Measurements from ENCODE around the gene POMC. TPM values are rescaled to one million over a fixed set of nuclear protein-coding genes. Genes with fewer than 3 reads are reported as not detected.

POMC gene
- total RNA-seq, 4 donors from 2014 or later: not detected

- Histone ChIP-seq H3K27ac (no peak overlapping the region), H3K36me3 (no peaks in the 10 kb centered on the region), H3K4me1 (peaks cover 0 to 11% (median 4%) of the 10 kb centered on the region in 4 donors), H3K27me3 (no peaks in the 10 kb centered on the region), H3K9me3 (no peaks in the 10 kb centered on the region), H3K4me3 (no peak overlapping the region)
- TF ChIP-seq CTCF (IDR thresholded peaks at IDR 0.05) (no peak), POLR2A (IDR thresholded peaks at IDR 0.05) (no peak)
- no peak for DNase-seq
Measured at GRCh38 chr2:25207078-25207545, 38.7 kb upstream of the POMC start.

- peak in 1 of 3 donors; percentile 43 for DNase-seq
Measured at GRCh38 chr2:25204190-25204838, 35.9 kb upstream of the POMC start.

GRCh38 chr2:25202275-25202674 lies 33.9 kb upstream of the POMC start:
- H3K27me3 ChIP-seq: no peaks in the 10 kb centered on the region

More at GRCh38 chr2:25204190-25204838, 35.9 kb upstream of the POMC start:
- Histone ChIP-seq H3K27me3 (no peaks in the 10 kb centered on the region), H3K36me3 (no peaks in the 10 kb centered on the region), H3K4me1 (peaks cover 0 to 5% (median under 1%) of the 10 kb centered on the region in 4 donors), H3K9me3 (no peaks in the 10 kb centered on the region), H3K4me3 (peak overlapping the region; percentile 0 to 41 (median 31)), H3K27ac (peak overlapping the region in 1 of 4 donors; percentile 64)
- TF ChIP-seq POLR2A (IDR thresholded peaks at IDR 0.05): no peak
- no peak for TF ChIP-seq CTCF (IDR thresholded peaks at IDR 0.05)

GRCh38 chr2:25201794-25202193 lies 33.4 kb upstream of the POMC start:
- Histone ChIP-seq H3K27me3 (no peaks in the 10 kb centered on the region), H3K36me3 (no peaks in the 10 kb centered on the region), H3K9me3 (no peaks in the 10 kb centered on the region), H3K27ac (no peak overlapping the region), H3K4me1 (no peaks in the 10 kb centered on the region), H3K4me3 (no peak overlapping the region)
- no peak for TF ChIP-seq POLR2A (IDR thresholded peaks at IDR 0.05)
- TF ChIP-seq CTCF (IDR thresholded peaks at IDR 0.05): no peak
- no peak for DNase-seq

More at GRCh38 chr2:25202275-25202674, 33.9 kb upstream of the POMC start:
- DNase-seq: no peak
- Histone ChIP-seq H3K4me3 (no peak overlapping the region), H3K27ac (no peak overlapping the region), H3K4me1 (no peaks in the 10 kb centered on the region), H3K36me3 (no peaks in the 10 kb centered on the region), H3K9me3 (no peaks in the 10 kb centered on the region)
- TF ChIP-seq CTCF (IDR thresholded peaks at IDR 0.05) (no peak), POLR2A (IDR thresholded peaks at IDR 0.05) (no peak)

- H3K27ac ChIP-seq: no peak overlapping the region
- DNase-seq: no peak
- no peaks in the 10 kb centered on the region for H3K9me3 ChIP-seq
- TF ChIP-seq CTCF (IDR thresholded peaks at IDR 0.05) (peak in 1 of 6 experiments; percentile 14), POLR2A (IDR thresholded peaks at IDR 0.05) (no peak)
- no peaks in the 10 kb centered on the region for H3K4me1 ChIP-seq
- no peaks in the 10 kb centered on the region for H3K36me3 ChIP-seq
- no peaks in the 10 kb centered on the region for H3K27me3 ChIP-seq
- no peak overlapping the region for H3K4me3 ChIP-seq
Measured at GRCh38 chr2:25201265-25201664, 32.9 kb upstream of the POMC start.
